Liver (tissue), 9 donors: ENCODE measurements around the gene GNG4. TPM values are rescaled to one million over a fixed set of nuclear protein-coding genes. Genes with fewer than 3 reads are reported as not detected.
"Not testable (repeated sequence)": the region's sequence is repeated elsewhere in the genome, so short reads cannot be mapped to it uniquely, and the experiment has no call there.

Experiments used
- DNase-seq: peaks from one replicate; pipeline ENCODE4 v3.0.0-alpha.2; 2017; ENCODE audit warnings: low spot score
- H3K27ac ChIP-seq, 2 donors: one replicate each; pipeline ENCODE4 v1.7.0; 2013; ENCODE audit warnings: inconsistent platforms in 2 of 2, low read length in 2 of 2, control low read depth in 1 of 2, low read depth in 1 of 2, mild to moderate bottlenecking in 1 of 2
- H3K27me3 ChIP-seq, 4 donors: one replicate each; pipeline versions ENCODE4 v1.6.1 to v1.7.0; 2013; ENCODE audit warnings: low read length in 3 of 4, inconsistent platforms in 1 of 4, mild to moderate bottlenecking in 1 of 4, moderate library complexity in 1 of 4; ENCODE audit not compliant: control insufficient read depth in 4 of 4, insufficient read depth in 4 of 4
- H3K36me3 ChIP-seq, 4 donors: one replicate each; pipeline versions ENCODE4 v1.6.1 to v1.7.0; 2013; ENCODE audit warnings: low read length in 3 of 4, mild to moderate bottlenecking in 3 of 4, low read depth in 1 of 4, moderate library complexity in 1 of 4; ENCODE audit not compliant: control insufficient read depth in 4 of 4, insufficient read depth in 3 of 4
- H3K4me1 ChIP-seq, 4 donors: one replicate each; pipeline versions ENCODE4 v1.6.1 to v1.7.0; 2013; ENCODE audit warnings: low read length in 3 of 4, mild to moderate bottlenecking in 3 of 4, moderate library complexity in 1 of 4; ENCODE audit not compliant: control insufficient read depth in 4 of 4, insufficient read depth in 4 of 4
- H3K4me3 ChIP-seq, 3 donors: one replicate each; pipeline versions ENCODE4 v1.6.1 to v1.7.0; 2013; ENCODE audit warnings: low read length in 3 of 3, control low read depth in 1 of 3, low read depth in 1 of 3, mild to moderate bottlenecking in 1 of 3
- H3K9ac ChIP-seq, 2 donors: one replicate each; pipeline ENCODE4 v1.7.0; 2013; ENCODE audit warnings: low read length in 2 of 2, mild to moderate bottlenecking in 2 of 2, moderate library complexity in 2 of 2, control low read depth in 1 of 2, low read depth in 1 of 2
- H3K9me3 ChIP-seq, 4 donors: one replicate each; pipeline versions ENCODE4 v1.6.1 to v1.7.0; 2013; ENCODE audit warnings: low read length in 3 of 4; ENCODE audit not compliant: control insufficient read depth in 4 of 4
- FOXA1 ChIP-seq: IDR thresholded peaks from 2 replicates; pipeline ENCODE4 v1.6.1; 2016; ENCODE audit warnings: antibody characterized with exemption
- FOXA2 ChIP-seq: IDR thresholded peaks from 2 replicates; pipeline ENCODE4 v1.6.1; 2016; ENCODE audit warnings: antibody characterized with exemption
- GABPA ChIP-seq, 2 donors: IDR thresholded peaks in 1 of 2; conservative IDR thresholded peaks in 1 of 2; 2 replicates each; pipeline ENCODE4 v1.6.1; 2016; ENCODE audit warnings: antibody characterized with exemption in 2 of 2, mild to moderate bottlenecking in 1 of 2, moderate library complexity in 1 of 2
- HNF4A ChIP-seq, 2 donors: conservative IDR thresholded peaks; 2 replicates each; pipeline ENCODE4 v1.6.1; 2016; ENCODE audit warnings: antibody characterized with exemption in 2 of 2, mild to moderate bottlenecking in 2 of 2
- HNF4G ChIP-seq: IDR thresholded peaks from 2 replicates; pipeline ENCODE4 v1.6.1; 2016; ENCODE audit warnings: antibody characterized with exemption
- JUND ChIP-seq, 2 donors: IDR thresholded peaks; 2 replicates each; pipeline ENCODE4 v1.6.1; 2016; ENCODE audit warnings: antibody characterized with exemption in 2 of 2
- MAX ChIP-seq: IDR thresholded peaks from 2 replicates; pipeline ENCODE4 v1.6.1; 2016; ENCODE audit warnings: antibody characterized with exemption
- NR2F2 ChIP-seq: IDR thresholded peaks from 2 replicates; pipeline ENCODE4 v1.6.1; 2016; ENCODE audit warnings: antibody characterized with exemption
- RAD21 ChIP-seq, 2 donors: IDR thresholded peaks; 2 replicates each; pipeline ENCODE4 v1.6.1; 2016; ENCODE audit warnings: antibody characterized with exemption in 2 of 2, mild to moderate bottlenecking in 2 of 2
- RXRA ChIP-seq, 2 donors: IDR thresholded peaks; 2 replicates each; pipeline ENCODE4 v1.6.1; 2017 to 2018; ENCODE audit warnings: antibody characterized with exemption in 2 of 2, mild to moderate bottlenecking in 1 of 2
- TAF1 ChIP-seq: conservative IDR thresholded peaks from 2 replicates; pipeline ENCODE4 v1.6.1; 2016; ENCODE audit warnings: antibody characterized with exemption, mild to moderate bottlenecking
- YY1 ChIP-seq: IDR thresholded peaks from 2 replicates; pipeline ENCODE4 v1.6.1; 2016; ENCODE audit warnings: antibody characterized with exemption, mild to moderate bottlenecking
- ZBTB33 ChIP-seq: IDR thresholded peaks from 2 replicates; pipeline ENCODE4 v1.6.1; 2016; ENCODE audit warnings: antibody characterized with exemption
- WGBS: extraction: QIAGEN DNeasy Blood & Tissue Kit; methylation state at CpG from one replicate; pipeline ENCODE4 v1.1.7; 2013; 5-methylcytosine and 5-hydroxymethylcytosine counted together
- polyA plus RNA-seq, 2 donors: library from polyadenylated mRNA; stranded (reverse) in 1 of 2; unstranded in 1 of 2; fragments of 200-250 nt in 1 of 2; fragments of >200 nt in 1 of 2; fragmentation: Nextera tagmentation in 1 of 2; extraction: Ambion mirVana in 1 of 2; gene quantifications; one replicate each; pipeline versions ENCODE4 v1.2.1 to v1.2.3, GENCODE V29; 2013 to 2015
- total RNA-seq, 2 donors: library from RNA; depleted of rRNA; stranded (reverse); fragments of >200 nt; gene quantifications; one replicate each; pipeline ENCODE4 v1.2.3, GENCODE V29; 2014
- TF ChIP-seq, protein P1 (sequence below): IDR thresholded peaks from 2 replicates; pipeline ENCODE4 v1.6.1; 2016; ENCODE audit warnings: antibody characterized with exemption, mild to moderate bottlenecking
- TF ChIP-seq, protein P2 (sequence below): fragments of 150-350 bp; IDR thresholded peaks from 2 replicates; pipeline ENCODE4 v1.5.1; 2017; ENCODE audit warnings: improper control_type of control experiment, low read depth, low read length; ENCODE audit not compliant: missing input control
- TF ChIP-seq, protein P3 (sequence below): IDR thresholded peaks from 2 replicates; pipeline ENCODE4 v1.6.1; 2016; ENCODE audit warnings: antibody characterized with exemption
- donor health status: healthy.
- donor health status: healthy.
- donor health status: healthy.
- donor health status: healthy.
- donor health status: healthy.

Gene GNG4
- total and polyA plus RNA-seq, 4 donors: 0.65 TPM; not detected in 3

DNA sequence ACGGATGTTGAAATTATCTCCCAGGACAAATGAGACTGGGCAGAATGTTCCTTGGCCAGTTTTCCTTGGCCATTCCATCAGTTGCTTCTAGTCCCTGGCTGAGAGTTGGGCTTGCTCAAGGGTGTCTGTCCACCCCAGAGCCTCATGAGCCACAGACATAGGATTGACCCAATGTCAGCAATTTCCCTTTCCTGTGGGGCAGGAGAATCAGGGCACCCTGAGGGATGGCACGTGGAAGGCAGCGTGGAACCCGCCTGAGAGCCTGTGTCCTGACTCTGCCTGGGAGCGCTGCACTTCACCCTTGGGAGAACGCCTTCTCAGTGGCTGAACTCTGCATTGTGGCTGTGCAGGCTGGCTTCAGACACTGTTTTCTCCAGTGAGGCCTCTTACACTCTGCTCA, 74.0 kb downstream of the GNG4 start:
- 88% methylated on average over 6 of the region's 6 CpGs for WGBS
- Histone ChIP-seq H3K27ac (no peak overlapping the region), H3K9me3 (no peaks in the 10 kb centered on the region), H3K36me3 (no peaks in the 10 kb centered on the region), H3K27me3 (no peaks in the 10 kb centered on the region), H3K4me3 (no peak overlapping the region), H3K9ac (no peak overlapping the region), H3K4me1 (no peaks in the 10 kb centered on the region)
- TF ChIP-seq FOXA1: no peak
- TF ChIP-seq RXRA (IDR thresholded peaks at IDR 0.05): no peak
- TF ChIP-seq, protein P1, sequence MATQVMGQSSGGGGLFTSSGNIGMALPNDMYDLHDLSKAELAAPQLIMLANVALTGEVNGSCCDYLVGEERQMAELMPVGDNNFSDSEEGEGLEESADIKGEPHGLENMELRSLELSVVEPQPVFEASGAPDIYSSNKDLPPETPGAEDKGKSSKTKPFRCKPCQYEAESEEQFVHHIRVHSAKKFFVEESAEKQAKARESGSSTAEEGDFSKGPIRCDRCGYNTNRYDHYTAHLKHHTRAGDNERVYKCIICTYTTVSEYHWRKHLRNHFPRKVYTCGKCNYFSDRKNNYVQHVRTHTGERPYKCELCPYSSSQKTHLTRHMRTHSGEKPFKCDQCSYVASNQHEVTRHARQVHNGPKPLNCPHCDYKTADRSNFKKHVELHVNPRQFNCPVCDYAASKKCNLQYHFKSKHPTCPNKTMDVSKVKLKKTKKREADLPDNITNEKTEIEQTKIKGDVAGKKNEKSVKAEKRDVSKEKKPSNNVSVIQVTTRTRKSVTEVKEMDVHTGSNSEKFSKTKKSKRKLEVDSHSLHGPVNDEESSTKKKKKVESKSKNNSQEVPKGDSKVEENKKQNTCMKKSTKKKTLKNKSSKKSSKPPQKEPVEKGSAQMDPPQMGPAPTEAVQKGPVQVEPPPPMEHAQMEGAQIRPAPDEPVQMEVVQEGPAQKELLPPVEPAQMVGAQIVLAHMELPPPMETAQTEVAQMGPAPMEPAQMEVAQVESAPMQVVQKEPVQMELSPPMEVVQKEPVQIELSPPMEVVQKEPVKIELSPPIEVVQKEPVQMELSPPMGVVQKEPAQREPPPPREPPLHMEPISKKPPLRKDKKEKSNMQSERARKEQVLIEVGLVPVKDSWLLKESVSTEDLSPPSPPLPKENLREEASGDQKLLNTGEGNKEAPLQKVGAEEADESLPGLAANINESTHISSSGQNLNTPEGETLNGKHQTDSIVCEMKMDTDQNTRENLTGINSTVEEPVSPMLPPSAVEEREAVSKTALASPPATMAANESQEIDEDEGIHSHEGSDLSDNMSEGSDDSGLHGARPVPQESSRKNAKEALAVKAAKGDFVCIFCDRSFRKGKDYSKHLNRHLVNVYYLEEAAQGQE: no peak
- no peak for TF ChIP-seq FOXA2
- TF ChIP-seq NR2F2: no peak
- TF ChIP-seq, protein P2, sequence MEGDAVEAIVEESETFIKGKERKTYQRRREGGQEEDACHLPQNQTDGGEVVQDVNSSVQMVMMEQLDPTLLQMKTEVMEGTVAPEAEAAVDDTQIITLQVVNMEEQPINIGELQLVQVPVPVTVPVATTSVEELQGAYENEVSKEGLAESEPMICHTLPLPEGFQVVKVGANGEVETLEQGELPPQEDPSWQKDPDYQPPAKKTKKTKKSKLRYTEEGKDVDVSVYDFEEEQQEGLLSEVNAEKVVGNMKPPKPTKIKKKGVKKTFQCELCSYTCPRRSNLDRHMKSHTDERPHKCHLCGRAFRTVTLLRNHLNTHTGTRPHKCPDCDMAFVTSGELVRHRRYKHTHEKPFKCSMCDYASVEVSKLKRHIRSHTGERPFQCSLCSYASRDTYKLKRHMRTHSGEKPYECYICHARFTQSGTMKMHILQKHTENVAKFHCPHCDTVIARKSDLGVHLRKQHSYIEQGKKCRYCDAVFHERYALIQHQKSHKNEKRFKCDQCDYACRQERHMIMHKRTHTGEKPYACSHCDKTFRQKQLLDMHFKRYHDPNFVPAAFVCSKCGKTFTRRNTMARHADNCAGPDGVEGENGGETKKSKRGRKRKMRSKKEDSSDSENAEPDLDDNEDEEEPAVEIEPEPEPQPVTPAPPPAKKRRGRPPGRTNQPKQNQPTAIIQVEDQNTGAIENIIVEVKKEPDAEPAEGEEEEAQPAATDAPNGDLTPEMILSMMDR: no peak
- TF ChIP-seq ZBTB33: no peak
- DNase-seq: no peak

- Histone ChIP-seq H3K27me3 (no peaks in the 10 kb centered on the region), H3K4me3 (no peak overlapping the region), H3K9me3 (no peaks in the 10 kb centered on the region), H3K4me1 (no peaks in the 10 kb centered on the region), H3K9ac (no peak overlapping the region), H3K27ac (no peak overlapping the region), H3K36me3 (no peaks in the 10 kb centered on the region)
- DNase-seq: no peak
- no peak for TF ChIP-seq ZBTB33
- no peak for TF ChIP-seq RXRA (IDR thresholded peaks at IDR 0.05)
- TF ChIP-seq HNF4G: no peak
- TF ChIP-seq, protein P3, sequence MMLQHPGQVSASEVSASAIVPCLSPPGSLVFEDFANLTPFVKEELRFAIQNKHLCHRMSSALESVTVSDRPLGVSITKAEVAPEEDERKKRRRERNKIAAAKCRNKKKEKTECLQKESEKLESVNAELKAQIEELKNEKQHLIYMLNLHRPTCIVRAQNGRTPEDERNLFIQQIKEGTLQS: no peak
- no peak for TF ChIP-seq MAX
- no peak for TF ChIP-seq HNF4A (conservative IDR thresholded peaks at IDR 0.05)
- no peak for TF ChIP-seq FOXA1
- no peak for TF ChIP-seq RAD21 (IDR thresholded peaks at IDR 0.05)
- TF ChIP-seq YY1: no peak
- no peak for TF ChIP-seq GABPA (IDR thresholded peaks at IDR 0.05 in 1 of 2, conservative IDR thresholded peaks at IDR 0.05 in 1 of 2)
- TF ChIP-seq JUND (IDR thresholded peaks at IDR 0.05): no peak
- TF ChIP-seq, protein P2: no peak
- no peak for TF ChIP-seq NR2F2
- TF ChIP-seq TAF1: no peak
- WGBS: 88% methylated on average over 2 of the region's 2 CpGs
Measured at GRCh38 chr1:235573880-235574279, 75.7 kb downstream of the GNG4 start.

DNA sequence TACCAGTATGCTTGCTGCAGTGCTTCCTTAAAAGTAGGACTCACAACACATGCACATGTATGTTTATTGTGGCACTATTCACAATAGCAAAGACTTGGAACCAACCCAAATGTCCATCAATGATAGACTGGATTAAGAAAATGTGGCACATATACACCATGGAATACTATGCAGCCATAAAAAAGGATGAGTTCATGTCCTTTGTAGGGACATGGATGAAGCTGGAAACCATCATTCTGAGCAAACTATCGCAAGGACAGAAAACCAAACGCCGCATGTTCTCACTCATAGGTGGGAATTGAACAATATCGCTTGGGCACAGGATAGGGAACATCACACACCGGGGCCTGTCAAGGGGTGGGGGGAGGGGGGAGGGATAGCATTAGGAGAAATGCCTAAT, 76.6 kb downstream of the GNG4 start:
- H3K36me3 ChIP-seq, H3K9ac ChIP-seq, H3K27ac ChIP-seq, H3K9me3 ChIP-seq, DNase-seq, H3K4me1 ChIP-seq, H3K4me3 ChIP-seq, H3K27me3 ChIP-seq: not testable (repeated sequence)
- WGBS: 98% methylated on average over 5 of the region's 5 CpGs
